Metanephros (tissue), 2 donors: ENCODE results near the gene PAOX. TPM values are rescaled to one million over a fixed set of nuclear protein-coding genes. Genes with fewer than 3 reads are reported as not detected.

Source experiments
- small RNA-seq: library from RNA; depleted of rRNA; stranded (forward); fragments of <200 nt; gene quantifications from one replicate; pipeline ENCODE3, GENCODE V24; 2014; ENCODE audit warnings: low replicate concordance
- total RNA-seq: library from RNA; depleted of rRNA; stranded (reverse); fragments of >200 nt; gene quantifications from one replicate; pipeline ENCODE4 v1.2.3, GENCODE V29; 2014

PAOX gene
- 7.6 TPM for total RNA-seq

DNA sequence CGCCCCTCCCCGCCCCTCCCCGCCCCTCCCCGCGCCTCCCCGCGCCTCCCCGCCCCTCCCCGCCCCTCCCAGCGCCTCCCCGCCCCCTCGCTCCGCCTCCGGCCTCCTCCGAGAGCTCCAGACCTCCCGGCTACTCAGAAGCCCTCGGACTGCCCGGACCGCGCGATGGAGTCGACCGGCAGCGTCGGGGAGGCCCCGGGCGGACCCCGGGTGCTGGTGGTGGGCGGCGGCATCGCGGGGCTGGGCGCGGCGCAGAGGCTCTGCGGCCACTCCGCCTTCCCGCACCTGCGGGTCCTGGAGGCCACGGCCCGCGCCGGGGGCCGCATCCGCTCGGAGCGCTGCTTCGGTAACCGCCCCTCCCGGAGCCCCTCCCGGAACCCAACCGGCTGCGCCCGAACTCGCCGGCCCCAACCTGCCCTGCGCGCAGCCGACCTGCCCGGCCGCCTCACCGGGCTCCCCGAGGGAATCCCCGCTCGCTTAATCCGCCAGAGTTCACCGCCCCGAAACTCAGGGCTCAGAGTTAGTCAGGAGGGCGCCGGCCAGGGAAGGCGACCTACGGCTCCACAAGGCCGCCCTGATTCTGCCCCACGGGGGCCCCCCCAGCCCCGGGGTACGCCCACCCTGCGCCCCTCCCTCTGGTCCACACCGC lies at the start of gene PAOX:
TSS of gene PAOX (plus strand) at position 111 of the 649 bp plus-strand sequence. CDS start at position 166, 55 bp downstream.

DNA sequence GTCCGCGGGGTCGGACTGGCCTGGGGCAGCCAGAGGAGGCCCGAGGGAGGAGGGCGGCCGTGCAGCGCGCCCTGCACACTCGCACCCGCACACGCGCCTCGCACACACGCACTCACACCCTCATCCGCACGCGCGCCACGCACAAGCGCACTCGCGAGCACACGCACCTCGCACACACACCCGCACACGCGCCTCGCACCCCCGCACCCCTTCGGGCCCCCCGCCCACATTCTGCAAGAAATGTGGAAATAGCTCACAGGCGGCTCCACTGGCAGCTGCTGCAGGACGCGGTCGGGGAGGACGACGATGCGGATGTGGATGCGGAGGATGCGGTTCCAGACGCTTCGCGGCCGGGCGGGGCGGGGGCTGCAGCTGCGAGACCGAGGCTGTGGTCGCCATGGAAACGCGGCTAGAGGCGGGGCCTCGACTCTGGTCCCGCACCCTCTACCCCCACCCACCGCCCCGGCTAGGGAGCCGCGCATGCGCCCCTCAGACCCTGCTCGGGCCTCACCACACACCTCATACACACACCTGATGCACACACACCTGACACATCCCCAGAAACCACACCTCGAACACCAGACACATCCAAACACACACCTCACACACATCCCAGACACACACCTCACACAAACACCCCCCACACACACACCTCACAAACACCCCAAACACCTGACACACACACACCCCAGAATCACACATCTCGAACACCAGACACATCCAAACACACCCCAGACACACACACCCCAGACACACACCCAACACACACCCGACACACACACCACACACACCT lies 42.3 kb upstream of the PAOX start, which contains the start of gene CALY:
TSS of gene CALY (minus strand) at position 320 of the 793 bp plus-strand sequence. CDS start 7,907 bp downstream, outside the sequence.

DNA sequence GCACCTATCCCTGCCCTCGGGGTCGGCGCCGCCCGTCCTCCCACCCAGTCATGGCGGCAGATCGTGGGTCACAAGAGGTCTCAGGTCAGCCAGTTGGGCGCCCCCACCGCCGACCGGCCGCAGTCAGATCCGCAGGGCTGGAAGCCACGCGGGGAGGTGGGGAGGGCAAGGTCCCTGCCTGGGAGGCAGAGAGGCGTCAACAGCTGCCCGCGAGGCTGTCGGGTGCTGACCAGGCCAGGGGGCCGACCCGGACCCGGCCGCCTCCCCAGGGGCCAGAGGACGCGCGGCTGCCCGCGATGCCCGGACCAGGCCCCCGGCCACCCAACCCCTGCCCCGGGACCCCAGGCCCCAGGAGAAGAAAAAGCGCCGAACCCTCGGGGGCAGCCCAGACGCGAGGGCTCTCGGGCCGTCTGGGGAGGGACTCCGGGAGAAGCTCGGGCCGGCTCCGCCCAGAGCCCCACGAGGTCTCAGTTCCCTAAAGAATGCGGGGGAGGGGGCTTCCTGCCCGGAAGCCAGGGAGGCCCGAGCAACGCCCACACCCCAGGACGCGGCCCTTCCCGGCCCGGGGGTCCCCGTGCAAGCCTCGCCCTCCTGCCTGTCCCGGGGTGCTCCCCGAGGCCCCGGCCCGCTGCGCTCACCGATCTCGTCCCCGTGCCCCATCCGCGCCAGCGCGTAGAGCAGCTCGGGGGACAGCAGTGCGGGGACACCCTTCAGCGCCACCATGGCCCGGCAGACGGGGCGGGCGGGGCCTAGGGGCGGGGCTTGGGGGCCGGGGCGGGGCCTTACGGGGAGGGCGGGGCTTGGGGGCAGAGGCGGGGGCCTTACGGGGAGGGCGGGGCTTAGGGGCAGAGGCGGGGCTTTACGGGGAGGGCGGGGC lies 21.5 kb upstream of the PAOX start, which contains the start of gene FUOM:
TSS of gene FUOM (minus strand) at position 735 of the 877 bp plus-strand sequence. CDS start at position 723, 12 bp downstream.

DNA sequence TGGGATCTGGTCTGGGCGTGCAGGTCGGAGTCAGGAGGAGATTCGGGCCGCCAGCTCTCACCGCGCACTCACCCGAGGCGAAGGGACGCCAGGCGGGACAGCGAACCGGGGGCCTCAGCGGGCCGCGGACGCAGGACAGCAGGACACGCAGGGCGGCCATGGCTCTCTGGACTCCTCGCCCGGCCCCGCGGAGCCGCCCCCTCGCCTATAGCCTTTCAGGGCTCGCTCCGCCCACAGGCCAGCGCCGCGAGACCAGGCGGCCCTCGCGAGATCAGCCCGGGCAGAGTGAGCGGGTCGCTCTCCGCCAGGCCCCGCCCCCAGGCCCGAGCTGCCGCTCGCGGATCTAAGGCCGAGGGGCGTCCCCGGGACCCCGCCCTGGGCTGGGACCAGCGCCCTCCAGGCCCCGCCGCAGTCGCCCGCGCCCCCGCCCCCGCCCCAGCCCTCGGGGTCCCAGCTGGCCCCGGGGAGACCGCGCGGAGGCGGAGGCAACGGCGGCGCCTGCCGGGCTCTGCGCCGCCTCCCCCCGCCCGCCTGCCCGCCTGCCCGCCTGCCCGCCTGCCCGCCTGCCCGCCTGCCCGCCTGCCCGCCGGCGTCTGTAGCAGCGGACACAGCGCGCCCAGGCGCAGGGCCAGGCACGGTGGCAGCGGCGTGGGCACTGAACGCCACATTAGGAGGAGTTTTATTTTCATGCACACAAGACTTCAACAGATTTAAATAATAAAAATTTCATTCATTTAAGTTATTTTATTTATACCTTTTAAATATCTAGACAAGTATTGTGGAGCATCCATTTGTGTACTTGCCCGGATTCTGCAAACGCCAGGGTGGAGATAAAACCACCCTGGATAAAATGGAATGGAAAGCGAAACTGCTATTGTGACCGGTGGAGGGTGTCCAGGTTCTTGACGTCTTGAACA lies 5.6 kb upstream of the PAOX start, which contains the start of gene ECHS1:
TSS of gene ECHS1 (minus strand) at position 181 of the 917 bp plus-strand sequence. CDS start at position 160, 21 bp downstream.

DNA sequence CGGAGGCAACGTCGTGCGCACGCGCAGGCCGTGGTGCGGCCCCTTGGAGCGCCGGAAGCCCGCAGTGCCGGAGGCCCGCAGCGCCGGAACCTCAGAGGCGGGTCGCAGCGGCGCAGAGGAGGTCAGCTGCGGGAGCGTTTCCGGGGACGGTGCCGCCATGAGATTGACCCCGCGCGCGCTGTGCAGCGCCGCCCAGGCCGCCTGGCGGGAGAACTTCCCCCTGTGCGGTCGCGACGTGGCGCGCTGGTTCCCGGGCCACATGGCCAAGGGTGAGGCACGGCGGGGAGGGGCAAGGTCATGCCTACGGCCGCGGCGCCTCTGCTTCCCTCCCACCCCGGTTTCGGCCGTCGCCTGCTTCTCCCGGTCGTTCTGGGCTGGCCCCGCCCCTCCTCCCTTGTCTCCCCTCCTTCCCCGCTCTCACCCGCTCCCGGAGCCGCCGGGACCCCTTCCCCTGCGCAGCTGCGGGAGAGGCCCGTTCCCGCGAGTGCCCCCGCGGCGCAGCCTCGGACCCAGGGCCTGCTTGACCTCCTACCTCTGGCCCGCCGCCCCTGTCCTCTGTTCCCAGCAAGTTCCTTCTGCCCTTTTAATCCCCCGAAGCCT lies 15.1 kb downstream of the PAOX start, which contains the start of gene MTG1:
TSS of gene MTG1 (plus strand) at position 94 of the 600 bp plus-strand sequence. CDS start at position 158, 64 bp downstream.

DNA sequence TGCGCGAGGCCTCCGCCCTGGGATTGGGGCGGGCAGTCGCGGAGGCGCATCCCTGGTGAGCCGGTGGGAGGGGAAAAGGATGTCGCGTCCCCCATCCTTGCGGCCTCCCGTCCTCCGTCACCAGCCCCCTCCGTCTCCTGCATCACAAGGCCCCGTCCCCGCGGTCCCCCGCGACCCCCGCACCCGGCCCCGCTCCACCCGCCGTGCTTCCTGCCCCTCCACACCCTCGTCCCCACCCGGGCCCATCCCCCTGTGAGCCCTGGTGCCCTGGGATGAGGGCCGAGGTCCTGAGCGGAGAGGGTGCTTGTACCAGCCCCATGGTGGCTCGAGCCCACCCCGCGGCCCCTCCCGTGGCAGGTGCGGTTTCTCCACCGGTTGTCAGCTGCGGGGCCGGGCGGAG lies 45.5 kb downstream of the PAOX start, which contains the start of gene SPRN:
TSS of gene SPRN (minus strand) at position 25 of the 400 bp plus-strand sequence. CDS start 944 bp downstream, outside the sequence.

Small RNA genes lying within 50 kb of the gene (small RNA-seq; reads per million reads assigned to genes)
- gene AL360181.4 (not detected), gene BANF1P2 (not detected), gene MIR3944 (not detected)

Other genes with a start within 250 kb of the PAOX start
- gene KNDC1, start 219.0 kb upstream of the PAOX start, total RNA-seq: 8.3 TPM
- gene UTF1, start 149.0 kb upstream of the PAOX start, total RNA-seq: 0.35 TPM
- 0.18 TPM for gene VENTX, start 141.4 kb upstream of the PAOX start, total RNA-seq
- 11.7 TPM for gene ADAM8, start 102.4 kb upstream of the PAOX start, total RNA-seq
- 62.3 TPM for gene TUBGCP2, start 70.4 kb upstream of the PAOX start, total RNA-seq
- gene ZNF511, start 70.3 kb upstream of the PAOX start, total RNA-seq: 26.2 TPM
- gene CALY, start 42.4 kb upstream of the PAOX start, total RNA-seq: not detected
- gene PRAP1, start 31.9 kb upstream of the PAOX start, total RNA-seq: 5.0 TPM
- gene FUOM, start 21.2 kb upstream of the PAOX start, total RNA-seq: 27.2 TPM
- gene ECHS1, start 5.9 kb upstream of the PAOX start, total RNA-seq: 65.7 TPM
- 46.5 TPM for gene MTG1, start 14.9 kb downstream of the PAOX start, total RNA-seq
- 1.7 TPM for gene SPRN, start 45.4 kb downstream of the PAOX start, total RNA-seq
- 4.5 TPM for gene SCART1, start 74.7 kb downstream of the PAOX start, total RNA-seq
- gene CYP2E1, start 148.1 kb downstream of the PAOX start, total RNA-seq: 1.4 TPM
- gene SYCE1, start 186.3 kb downstream of the PAOX start, total RNA-seq: not detected
- gene FRG2B, start 247.5 kb downstream of the PAOX start, total RNA-seq: not detected